Fibroblast of villous mesenchyme (primary cell): ENCODE data around the gene TANGO2. TPM values are rescaled to one million over a fixed set of nuclear protein-coding genes. Genes with fewer than 3 reads are reported as not detected.
A peak's percentile ranks its signal among the peaks of the same experiment; 100 is the strongest.

Source experiments
- DNase-seq: peaks from one replicate; pipeline ENCODE4 v3.0.0-alpha.2; 2010; ENCODE audit warnings: low read depth
- H3K4me3 ChIP-seq: 2 replicates; pipeline ENCODE4 v1.5.1; 2011; ENCODE audit warnings: low read depth, mild to moderate bottlenecking, low read length
- total RNA-seq: library from RNA; depleted of rRNA; stranded (reverse); fragments of >200 nt; gene quantifications from 2 replicates; pipeline ENCODE4 v1.2.3, GENCODE V29; 2012
- TF ChIP-seq, protein P1 (sequence below): IDR thresholded peaks from 2 replicates; pipeline ENCODE4 v1.5.1; 2012; ENCODE audit warnings: low read depth, mild to moderate bottlenecking, low read length; ENCODE audit not compliant: insufficient read depth

The TANGO2 gene
- total RNA-seq, 1 donor, result 30.2 TPM

- no peak overlapping the region for H3K4me3 ChIP-seq
- TF ChIP-seq, protein P1, sequence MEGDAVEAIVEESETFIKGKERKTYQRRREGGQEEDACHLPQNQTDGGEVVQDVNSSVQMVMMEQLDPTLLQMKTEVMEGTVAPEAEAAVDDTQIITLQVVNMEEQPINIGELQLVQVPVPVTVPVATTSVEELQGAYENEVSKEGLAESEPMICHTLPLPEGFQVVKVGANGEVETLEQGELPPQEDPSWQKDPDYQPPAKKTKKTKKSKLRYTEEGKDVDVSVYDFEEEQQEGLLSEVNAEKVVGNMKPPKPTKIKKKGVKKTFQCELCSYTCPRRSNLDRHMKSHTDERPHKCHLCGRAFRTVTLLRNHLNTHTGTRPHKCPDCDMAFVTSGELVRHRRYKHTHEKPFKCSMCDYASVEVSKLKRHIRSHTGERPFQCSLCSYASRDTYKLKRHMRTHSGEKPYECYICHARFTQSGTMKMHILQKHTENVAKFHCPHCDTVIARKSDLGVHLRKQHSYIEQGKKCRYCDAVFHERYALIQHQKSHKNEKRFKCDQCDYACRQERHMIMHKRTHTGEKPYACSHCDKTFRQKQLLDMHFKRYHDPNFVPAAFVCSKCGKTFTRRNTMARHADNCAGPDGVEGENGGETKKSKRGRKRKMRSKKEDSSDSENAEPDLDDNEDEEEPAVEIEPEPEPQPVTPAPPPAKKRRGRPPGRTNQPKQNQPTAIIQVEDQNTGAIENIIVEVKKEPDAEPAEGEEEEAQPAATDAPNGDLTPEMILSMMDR, result no peak
- no peak for DNase-seq
Observed at GRCh38 chr22:20012741-20013331, 8.1 kb upstream of the TANGO2 start.

DNA sequence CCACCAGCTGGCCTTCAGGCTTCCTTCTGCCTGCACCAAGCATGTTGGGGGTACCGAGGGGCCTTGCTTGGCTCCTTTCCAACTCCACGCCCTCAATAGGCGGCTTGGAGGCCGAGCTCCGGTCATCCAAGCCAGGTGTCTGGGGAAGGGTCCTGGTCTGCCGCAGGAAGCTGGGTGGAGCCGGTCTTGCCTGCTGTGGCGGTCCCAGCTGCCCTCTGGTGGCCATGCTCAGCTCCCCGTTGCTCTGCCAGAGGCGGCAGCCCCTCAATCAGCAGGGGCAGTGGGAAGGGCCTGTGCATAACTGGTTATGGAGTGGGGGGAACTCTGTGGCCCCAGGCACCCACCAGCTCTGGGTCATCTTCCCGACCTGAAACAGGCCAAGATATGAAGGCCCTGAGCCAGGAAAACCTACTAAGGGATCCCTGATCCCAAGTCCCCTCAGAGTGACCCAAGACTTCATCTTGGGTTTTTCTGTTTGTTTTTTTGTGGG is 7.5 kb upstream of the TANGO2 start:
- TF ChIP-seq, protein P1, result peak; percentile 87
- peak; percentile 70 for DNase-seq
- no peak overlapping the region for H3K4me3 ChIP-seq

- no peak for DNase-seq
- H3K4me3 ChIP-seq, result no peak overlapping the region
- TF ChIP-seq, protein P1, result no peak
Observed at GRCh38 chr22:20014526-20015186, 6.3 kb upstream of the TANGO2 start.

- no peak for DNase-seq
- TF ChIP-seq, protein P1, result no peak
- H3K4me3 ChIP-seq, result no peak overlapping the region
Observed at GRCh38 chr22:20015187-20015625, 5.7 kb upstream of the TANGO2 start.

- TF ChIP-seq, protein P1, result no peak
- no peak for DNase-seq
Observed at GRCh38 chr22:20015971-20016733, 4.8 kb upstream of the TANGO2 start.

GRCh38 chr22:20016734-20017621 is 3.9 kb upstream of the TANGO2 start, which contains the start of gene ARVCF:
TSS of gene ARVCF (minus strand) at chr22:20016823. CDS start at chr22:19990794, 26,029 bp downstream.
- TF ChIP-seq, protein P1, result peak; percentile 11
- peak; percentile 91 for DNase-seq
- peak within 1 kb of the TSS; percentile 68 for H3K4me3 ChIP-seq

More at GRCh38 chr22:20015971-20016733, 4.8 kb upstream of the TANGO2 start:
- peak overlapping the region; percentile 68 for H3K4me3 ChIP-seq
